ENCODE results near the gene VSIG8. TPM values are rescaled to one million over a fixed set of nuclear protein-coding genes. Genes with fewer than 3 reads are reported as not detected.

Gene VSIG8
- total RNA-seq, 1 experiment from 2014 or later = not detected

- TF ChIP-seq ZNF138 (CRISPR knock-in tag; conservative IDR thresholded peaks at IDR 0.05) (no peak), SMAD3 (CRISPR knock-in tag; IDR thresholded peaks at IDR 0.05; ENCODE audit: borderline replicate concordance) (no peak), SOX15 (CRISPR knock-in tag; IDR thresholded peaks at IDR 0.05) (no peak), TEAD4 (CRISPR knock-in tag; IDR thresholded peaks at IDR 0.05) (no peak)
- TF ChIP-seq, protein P1, sequence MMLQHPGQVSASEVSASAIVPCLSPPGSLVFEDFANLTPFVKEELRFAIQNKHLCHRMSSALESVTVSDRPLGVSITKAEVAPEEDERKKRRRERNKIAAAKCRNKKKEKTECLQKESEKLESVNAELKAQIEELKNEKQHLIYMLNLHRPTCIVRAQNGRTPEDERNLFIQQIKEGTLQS (CRISPR knock-in tag; conservative IDR thresholded peaks at IDR 0.05) = no peak
- ATAC-seq (no peak), DNase-seq (ENCODE audit: low spot score) (no peak)
- no peaks in the 10 kb centered on the region for H3K9me3 Mint-ChIP-seq
- H3K36me3 Mint-ChIP-seq = no peaks in the 10 kb centered on the region
- H3K27ac Mint-ChIP-seq = no peak overlapping the region
- CTCF ChIA-PET = interaction anchor here (0.9 to 3.7 kb wide), 4 partner anchors 12 to 59 kb away, joined by 3 to 19 read pairs (median 3); partner anchors contain the start of gene DUSP23
- no peaks in the 10 kb centered on the region; the same call in 1 of the 2 replicates for H3K27me3 Mint-ChIP-seq (ENCODE audit: low read depth)
- POLR2A ChIA-PET = no interaction called here
- no peak overlapping the region for H3K4me3 Mint-ChIP-seq
- H3K4me1 Mint-ChIP-seq = peaks cover 9% of the 10 kb centered on the region
These were observed 23.2 kb downstream of the VSIG8 start for GRCh38 chr1:159839116-159839849.

- no peak overlapping the region for H3K4me3 Mint-ChIP-seq
- peaks cover 2% of the 10 kb centered on the region; the same call in 1 of the 2 replicates for H3K27me3 Mint-ChIP-seq (ENCODE audit: low read depth)
- H3K9me3 Mint-ChIP-seq = no peaks in the 10 kb centered on the region
- peaks cover 9% of the 10 kb centered on the region for H3K4me1 Mint-ChIP-seq
- TF ChIP-seq, protein P2, sequence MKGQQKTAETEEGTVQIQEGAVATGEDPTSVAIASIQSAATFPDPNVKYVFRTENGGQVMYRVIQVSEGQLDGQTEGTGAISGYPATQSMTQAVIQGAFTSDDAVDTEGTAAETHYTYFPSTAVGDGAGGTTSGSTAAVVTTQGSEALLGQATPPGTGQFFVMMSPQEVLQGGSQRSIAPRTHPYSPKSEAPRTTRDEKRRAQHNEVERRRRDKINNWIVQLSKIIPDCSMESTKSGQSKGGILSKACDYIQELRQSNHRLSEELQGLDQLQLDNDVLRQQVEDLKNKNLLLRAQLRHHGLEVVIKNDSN (CRISPR knock-in tag; IDR thresholded peaks at IDR 0.05) = no peak
- TF ChIP-seq MYBL2 (CRISPR knock-in tag; IDR thresholded peaks at IDR 0.05) = no peak
- TF ChIP-seq ZMAT4 (CRISPR knock-in tag; IDR thresholded peaks at IDR 0.05) = no peak
- TF ChIP-seq NR2C2 (CRISPR knock-in tag; IDR thresholded peaks at IDR 0.05) = no peak
- TF ChIP-seq GABPB1 (CRISPR knock-in tag; IDR thresholded peaks at IDR 0.05) = no peak
- TF ChIP-seq CREM (CRISPR knock-in tag; IDR thresholded peaks at IDR 0.05) = no peak
- TF ChIP-seq JAZF1 (CRISPR knock-in tag; IDR thresholded peaks at IDR 0.05) = no peak
- no peak for TF ChIP-seq NFE2L1 (CRISPR knock-in tag; IDR thresholded peaks at IDR 0.05)
- TF ChIP-seq, protein P3, sequence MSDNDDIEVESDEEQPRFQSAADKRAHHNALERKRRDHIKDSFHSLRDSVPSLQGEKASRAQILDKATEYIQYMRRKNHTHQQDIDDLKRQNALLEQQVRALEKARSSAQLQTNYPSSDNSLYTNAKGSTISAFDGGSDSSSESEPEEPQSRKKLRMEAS (CRISPR knock-in tag; IDR thresholded peaks at IDR 0.05) = no peak
- no peak for TF ChIP-seq ARID4B (CRISPR knock-in tag; IDR thresholded peaks at IDR 0.05; ENCODE audit: borderline replicate concordance)
- TF ChIP-seq, protein P4, sequence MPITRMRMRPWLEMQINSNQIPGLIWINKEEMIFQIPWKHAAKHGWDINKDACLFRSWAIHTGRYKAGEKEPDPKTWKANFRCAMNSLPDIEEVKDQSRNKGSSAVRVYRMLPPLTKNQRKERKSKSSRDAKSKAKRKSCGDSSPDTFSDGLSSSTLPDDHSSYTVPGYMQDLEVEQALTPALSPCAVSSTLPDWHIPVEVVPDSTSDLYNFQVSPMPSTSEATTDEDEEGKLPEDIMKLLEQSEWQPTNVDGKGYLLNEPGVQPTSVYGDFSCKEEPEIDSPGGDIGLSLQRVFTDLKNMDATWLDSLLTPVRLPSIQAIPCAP (CRISPR knock-in tag; IDR thresholded peaks at IDR 0.05) = no peak
- no peak overlapping the region for H3K27ac Mint-ChIP-seq
- POLR2A ChIA-PET = no interaction called here
- ATAC-seq = no peak
- CTCF ChIA-PET = no interaction called here
- DNase-seq (ENCODE audit: low spot score) = no peak
- no peaks in the 10 kb centered on the region for H3K36me3 Mint-ChIP-seq
These were observed 23.7 kb downstream of the VSIG8 start for GRCh38 chr1:159838715-159839114.
